Measurements from ENCODE around the gene PPP2R5D. TPM values are rescaled to one million over a fixed set of nuclear protein-coding genes. Genes with fewer than 3 reads are reported as not detected.

The PPP2R5D gene
- total and polyA plus RNA-seq, 4 donors: 6.7 to 13.9 (median 13.2) TPM

DNA sequence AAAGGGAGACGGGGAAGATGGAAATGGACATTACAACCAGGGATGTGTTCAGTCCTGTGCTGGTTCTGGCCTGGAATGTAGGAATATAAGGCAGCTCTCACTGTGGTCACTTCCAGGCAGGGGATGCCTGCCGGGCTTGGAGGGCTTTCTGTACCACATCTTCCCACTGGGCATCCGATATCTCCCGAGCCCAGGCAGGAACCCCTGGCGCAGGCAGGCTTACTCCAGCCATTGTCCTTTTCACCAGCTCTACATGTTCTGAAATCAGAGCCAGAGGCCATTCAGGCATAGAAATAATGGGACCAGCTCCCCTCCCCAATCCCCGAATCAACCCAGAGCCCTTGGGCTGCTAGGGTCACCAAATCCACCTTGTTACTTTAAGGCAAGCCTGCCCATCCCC, 28.0 kb downstream of the PPP2R5D start:
- peaks cover 3 to 36% (median 23%) of the 10 kb centered on the region in 4 donors for H3K4me1 ChIP-seq (ENCODE audit: control insufficient read depth in 4 of 4, insufficient read depth in 4 of 4, low read length in 3 of 4)
- no peak overlapping the region for H3K4me3 ChIP-seq (ENCODE audit: low read depth in 1 of 3, low read length in 3 of 3)
- TF ChIP-seq GABPA (IDR thresholded peaks at IDR 0.05 in 1 of 2, conservative IDR thresholded peaks at IDR 0.05 in 1 of 2) (no peak), HNF4G (IDR thresholded peaks at IDR 0.05) (no peak), RXRA (IDR thresholded peaks at IDR 0.05) (no peak), NR2F2 (IDR thresholded peaks at IDR 0.05) (no peak), JUND (IDR thresholded peaks at IDR 0.05) (no peak), FOXA2 (IDR thresholded peaks at IDR 0.05) (no peak), TAF1 (conservative IDR thresholded peaks at IDR 0.05) (no peak), SP1 (IDR thresholded peaks at IDR 0.05) (no peak), FOXA1 (IDR thresholded peaks at IDR 0.05) (no peak), EGR1 (IDR thresholded peaks at IDR 0.05; ENCODE audit: low read depth in 2 of 2) (no peak), YY1 (IDR thresholded peaks at IDR 0.05) (no peak)
- TF ChIP-seq, protein P1, sequence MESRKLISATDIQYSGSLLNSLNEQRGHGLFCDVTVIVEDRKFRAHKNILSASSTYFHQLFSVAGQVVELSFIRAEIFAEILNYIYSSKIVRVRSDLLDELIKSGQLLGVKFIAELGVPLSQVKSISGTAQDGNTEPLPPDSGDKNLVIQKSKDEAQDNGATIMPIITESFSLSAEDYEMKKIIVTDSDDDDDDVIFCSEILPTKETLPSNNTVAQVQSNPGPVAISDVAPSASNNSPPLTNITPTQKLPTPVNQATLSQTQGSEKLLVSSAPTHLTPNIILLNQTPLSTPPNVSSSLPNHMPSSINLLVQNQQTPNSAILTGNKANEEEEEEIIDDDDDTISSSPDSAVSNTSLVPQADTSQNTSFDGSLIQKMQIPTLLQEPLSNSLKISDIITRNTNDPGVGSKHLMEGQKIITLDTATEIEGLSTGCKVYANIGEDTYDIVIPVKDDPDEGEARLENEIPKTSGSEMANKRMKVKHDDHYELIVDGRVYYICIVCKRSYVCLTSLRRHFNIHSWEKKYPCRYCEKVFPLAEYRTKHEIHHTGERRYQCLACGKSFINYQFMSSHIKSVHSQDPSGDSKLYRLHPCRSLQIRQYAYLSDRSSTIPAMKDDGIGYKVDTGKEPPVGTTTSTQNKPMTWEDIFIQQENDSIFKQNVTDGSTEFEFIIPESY (IDR thresholded peaks at IDR 0.05): no peak
- TF ChIP-seq, protein P2, sequence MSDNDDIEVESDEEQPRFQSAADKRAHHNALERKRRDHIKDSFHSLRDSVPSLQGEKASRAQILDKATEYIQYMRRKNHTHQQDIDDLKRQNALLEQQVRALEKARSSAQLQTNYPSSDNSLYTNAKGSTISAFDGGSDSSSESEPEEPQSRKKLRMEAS (IDR thresholded peaks at IDR 0.05): no peak
- TF ChIP-seq, protein P3, sequence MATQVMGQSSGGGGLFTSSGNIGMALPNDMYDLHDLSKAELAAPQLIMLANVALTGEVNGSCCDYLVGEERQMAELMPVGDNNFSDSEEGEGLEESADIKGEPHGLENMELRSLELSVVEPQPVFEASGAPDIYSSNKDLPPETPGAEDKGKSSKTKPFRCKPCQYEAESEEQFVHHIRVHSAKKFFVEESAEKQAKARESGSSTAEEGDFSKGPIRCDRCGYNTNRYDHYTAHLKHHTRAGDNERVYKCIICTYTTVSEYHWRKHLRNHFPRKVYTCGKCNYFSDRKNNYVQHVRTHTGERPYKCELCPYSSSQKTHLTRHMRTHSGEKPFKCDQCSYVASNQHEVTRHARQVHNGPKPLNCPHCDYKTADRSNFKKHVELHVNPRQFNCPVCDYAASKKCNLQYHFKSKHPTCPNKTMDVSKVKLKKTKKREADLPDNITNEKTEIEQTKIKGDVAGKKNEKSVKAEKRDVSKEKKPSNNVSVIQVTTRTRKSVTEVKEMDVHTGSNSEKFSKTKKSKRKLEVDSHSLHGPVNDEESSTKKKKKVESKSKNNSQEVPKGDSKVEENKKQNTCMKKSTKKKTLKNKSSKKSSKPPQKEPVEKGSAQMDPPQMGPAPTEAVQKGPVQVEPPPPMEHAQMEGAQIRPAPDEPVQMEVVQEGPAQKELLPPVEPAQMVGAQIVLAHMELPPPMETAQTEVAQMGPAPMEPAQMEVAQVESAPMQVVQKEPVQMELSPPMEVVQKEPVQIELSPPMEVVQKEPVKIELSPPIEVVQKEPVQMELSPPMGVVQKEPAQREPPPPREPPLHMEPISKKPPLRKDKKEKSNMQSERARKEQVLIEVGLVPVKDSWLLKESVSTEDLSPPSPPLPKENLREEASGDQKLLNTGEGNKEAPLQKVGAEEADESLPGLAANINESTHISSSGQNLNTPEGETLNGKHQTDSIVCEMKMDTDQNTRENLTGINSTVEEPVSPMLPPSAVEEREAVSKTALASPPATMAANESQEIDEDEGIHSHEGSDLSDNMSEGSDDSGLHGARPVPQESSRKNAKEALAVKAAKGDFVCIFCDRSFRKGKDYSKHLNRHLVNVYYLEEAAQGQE (IDR thresholded peaks at IDR 0.05): no peak
- TF ChIP-seq, protein P4, sequence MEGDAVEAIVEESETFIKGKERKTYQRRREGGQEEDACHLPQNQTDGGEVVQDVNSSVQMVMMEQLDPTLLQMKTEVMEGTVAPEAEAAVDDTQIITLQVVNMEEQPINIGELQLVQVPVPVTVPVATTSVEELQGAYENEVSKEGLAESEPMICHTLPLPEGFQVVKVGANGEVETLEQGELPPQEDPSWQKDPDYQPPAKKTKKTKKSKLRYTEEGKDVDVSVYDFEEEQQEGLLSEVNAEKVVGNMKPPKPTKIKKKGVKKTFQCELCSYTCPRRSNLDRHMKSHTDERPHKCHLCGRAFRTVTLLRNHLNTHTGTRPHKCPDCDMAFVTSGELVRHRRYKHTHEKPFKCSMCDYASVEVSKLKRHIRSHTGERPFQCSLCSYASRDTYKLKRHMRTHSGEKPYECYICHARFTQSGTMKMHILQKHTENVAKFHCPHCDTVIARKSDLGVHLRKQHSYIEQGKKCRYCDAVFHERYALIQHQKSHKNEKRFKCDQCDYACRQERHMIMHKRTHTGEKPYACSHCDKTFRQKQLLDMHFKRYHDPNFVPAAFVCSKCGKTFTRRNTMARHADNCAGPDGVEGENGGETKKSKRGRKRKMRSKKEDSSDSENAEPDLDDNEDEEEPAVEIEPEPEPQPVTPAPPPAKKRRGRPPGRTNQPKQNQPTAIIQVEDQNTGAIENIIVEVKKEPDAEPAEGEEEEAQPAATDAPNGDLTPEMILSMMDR (IDR thresholded peaks at IDR 0.05; ENCODE audit: low read depth, low read length, missing input control): no peak
- TF ChIP-seq, protein P5, sequence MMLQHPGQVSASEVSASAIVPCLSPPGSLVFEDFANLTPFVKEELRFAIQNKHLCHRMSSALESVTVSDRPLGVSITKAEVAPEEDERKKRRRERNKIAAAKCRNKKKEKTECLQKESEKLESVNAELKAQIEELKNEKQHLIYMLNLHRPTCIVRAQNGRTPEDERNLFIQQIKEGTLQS (IDR thresholded peaks at IDR 0.05): no peak
- H3K36me3 ChIP-seq (ENCODE audit: control insufficient read depth in 4 of 4, insufficient read depth in 3 of 4, low read depth in 1 of 4, low read length in 3 of 4): peaks cover 2 to 48% (median 24%) of the 10 kb centered on the region in 4 donors
- no peaks in the 10 kb centered on the region for H3K9me3 ChIP-seq (ENCODE audit: control insufficient read depth in 4 of 4, low read length in 3 of 4)
- no peaks in the 10 kb centered on the region for H3K27me3 ChIP-seq (ENCODE audit: control insufficient read depth in 4 of 4, insufficient read depth in 4 of 4, low read length in 3 of 4)
- H3K27ac ChIP-seq (ENCODE audit: low read depth in 1 of 2, low read length in 2 of 2): no peak overlapping the region
- no peak overlapping the region for H3K9ac ChIP-seq (ENCODE audit: low read depth in 1 of 2, low read length in 2 of 2)
- 90% methylated on average over 6 of the region's 6 CpGs for WGBS
- DNase-seq (ENCODE audit: low spot score): no peak
